Mucosa of gallbladder (tissue), 1 donor: ENCODE measurements around the gene ATRNL1. TPM values are rescaled to one million over a fixed set of nuclear protein-coding genes. Genes with fewer than 3 reads are reported as not detected.

ENCODE experiments used
- DNase-seq: peaks from one replicate; pipeline ENCODE4 v3.0.0-alpha.2; 2020; ENCODE audit warnings: low spot score
- total RNA-seq: library from RNA; stranded (reverse); gene quantifications from one replicate; pipeline ENCODE4 v1.2.1, GENCODE V29; 2021
- donor health status: DM: no; HTN: no; CAD: no.

ATRNL1 gene
- total RNA-seq, 1 donor from 2014 or later = 2.7 TPM

- no peak for DNase-seq
These were observed 884.7 kb downstream of the ATRNL1 start for GRCh38 chr10:115977855-115978254.

GRCh38 chr10:115979576-115979975, 886.4 kb downstream of the ATRNL1 start:
- DNase-seq = no peak

GRCh38 chr10:115980470-115980869, 887.3 kb downstream of the ATRNL1 start:
- DNase-seq = no peak

- DNase-seq = no peak
These were observed 887.9 kb downstream of the ATRNL1 start for GRCh38 chr10:115981081-115981480.

- no peak for DNase-seq
These were observed 888.9 kb downstream of the ATRNL1 start for GRCh38 chr10:115982076-115982475.

- DNase-seq = no peak
These were observed 889.4 kb downstream of the ATRNL1 start for GRCh38 chr10:115982526-115982925.

- DNase-seq = no peak
These were observed 892.6 kb downstream of the ATRNL1 start for GRCh38 chr10:115985786-115986185.

- no peak for DNase-seq
These were observed 895.2 kb downstream of the ATRNL1 start for GRCh38 chr10:115988380-115988779.

GRCh38 chr10:115989621-115990020, 896.5 kb downstream of the ATRNL1 start:
- DNase-seq = no peak

GRCh38 chr10:115992236-115992986, 899.2 kb downstream of the ATRNL1 start:
- no peak for DNase-seq

- DNase-seq = no peak
These were observed 902.9 kb downstream of the ATRNL1 start for GRCh38 chr10:115996031-115996430.

- DNase-seq = no peak
These were observed 905.1 kb downstream of the ATRNL1 start for GRCh38 chr10:115998301-115998700.

Other genes starting within 250 kb of the ATRNL1 start
- 17.8 TPM for gene TRUB1, start 155.2 kb upstream of the ATRNL1 start, total RNA-seq